Smooth muscle cell (in vitro differentiated cells): ENCODE results near the gene NAT8L. TPM values are rescaled to one million over a fixed set of nuclear protein-coding genes. Genes with fewer than 3 reads are reported as not detected.

Source experiments
- DNase-seq: peaks from one replicate; lab custom pipeline; 2025; ENCODE audit not compliant: unreplicated experiment; lab: John Stamatoyannopoulos, UW
- H2AFZ ChIP-seq: fragments of 200-600 bp; sonication (generic); 2 replicates; pipeline ENCODE4 v1.6.0; 2016; ENCODE audit warnings: antibody characterized with exemption, low read depth, mild to moderate bottlenecking
- H3F3A ChIP-seq: fragments of 200-600 bp; sonication (generic); 2 replicates; pipeline ENCODE4 v1.6.0; 2017; ENCODE audit warnings: antibody characterized with exemption, low read depth
- H3K27ac ChIP-seq: fragments of 200-600 bp; sonication (generic); 2 replicates; pipeline ENCODE4 v1.5.1; 2016; ENCODE audit warnings: low read depth, mild to moderate bottlenecking
- H3K27me3 ChIP-seq: fragments of 200-600 bp; sonication (generic); 2 replicates; pipeline ENCODE4 v1.6.1; 2016; ENCODE audit warnings: low read depth, mild to moderate bottlenecking
- H3K36me3 ChIP-seq: fragments of 200-600 bp; sonication (generic); 2 replicates; pipeline ENCODE4 v1.5.1; 2016; ENCODE audit warnings: low read depth
- H3K4me1 ChIP-seq: fragments of 200-600 bp; sonication (generic); 2 replicates; pipeline ENCODE4 v1.5.1; 2016; ENCODE audit warnings: low read depth
- H3K4me2 ChIP-seq: fragments of 200-600 bp; sonication (generic); 2 replicates; pipeline ENCODE4 v1.6.0; 2016; ENCODE audit warnings: mild to moderate bottlenecking
- H3K4me3 ChIP-seq: fragments of 200-600 bp; sonication (generic); 2 replicates; pipeline ENCODE4 v1.5.1; 2016; ENCODE audit warnings: mild to moderate bottlenecking
- H3K79me2 ChIP-seq: fragments of 200-600 bp; sonication (generic); 2 replicates; pipeline ENCODE4 v1.6.0; 2016; ENCODE audit warnings: low read depth, mild to moderate bottlenecking
- H3K9ac ChIP-seq: fragments of 200-600 bp; sonication (generic); 2 replicates; pipeline ENCODE4 v1.6.0; 2016; ENCODE audit warnings: low read depth
- H3K9me3 ChIP-seq: fragments of 200-600 bp; sonication (generic); replicated peaks from 2 replicates; pipeline ENCODE4 v1.5.1; 2016; ENCODE audit warnings: low read depth
- H4K20me1 ChIP-seq: fragments of 200-600 bp; sonication (generic); 2 replicates; pipeline ENCODE4 v1.6.0; 2016; ENCODE audit warnings: low read depth
- WGBS: methylation state at CpG from one replicate; pipeline ENCODE4 v1.1.7; 2016; ENCODE audit warnings: low lambda C conversion rate; 5-methylcytosine and 5-hydroxymethylcytosine counted together
- polyA plus RNA-seq: library from polyadenylated mRNA; unstranded; fragments of >200 nt; fragmentation: Nextera tagmentation; extraction: Ambion mirVana; gene quantifications from 2 replicates; pipeline ENCODE4 v1.2.1, GENCODE V29; 2016
- total RNA-seq: library from RNA; depleted of rRNA; stranded (reverse); fragments of >200 nt; gene quantifications from 2 replicates; pipeline ENCODE4 v1.2.3, GENCODE V29; 2014
- TF ChIP-seq, protein P1 (sequence below): fragments of 200-600 bp; sonication (generic); IDR thresholded peaks from 2 replicates; pipeline ENCODE4 v1.5.1; 2017; ENCODE audit warnings: borderline replicate concordance, mild to moderate bottlenecking, antibody characterized with exemption; ENCODE audit not compliant: insufficient read depth, poor library complexity, severe bottlenecking

The NAT8L gene
- total and polyA plus RNA-seq, 2 experiments from 2014 or later: not detected

DNA sequence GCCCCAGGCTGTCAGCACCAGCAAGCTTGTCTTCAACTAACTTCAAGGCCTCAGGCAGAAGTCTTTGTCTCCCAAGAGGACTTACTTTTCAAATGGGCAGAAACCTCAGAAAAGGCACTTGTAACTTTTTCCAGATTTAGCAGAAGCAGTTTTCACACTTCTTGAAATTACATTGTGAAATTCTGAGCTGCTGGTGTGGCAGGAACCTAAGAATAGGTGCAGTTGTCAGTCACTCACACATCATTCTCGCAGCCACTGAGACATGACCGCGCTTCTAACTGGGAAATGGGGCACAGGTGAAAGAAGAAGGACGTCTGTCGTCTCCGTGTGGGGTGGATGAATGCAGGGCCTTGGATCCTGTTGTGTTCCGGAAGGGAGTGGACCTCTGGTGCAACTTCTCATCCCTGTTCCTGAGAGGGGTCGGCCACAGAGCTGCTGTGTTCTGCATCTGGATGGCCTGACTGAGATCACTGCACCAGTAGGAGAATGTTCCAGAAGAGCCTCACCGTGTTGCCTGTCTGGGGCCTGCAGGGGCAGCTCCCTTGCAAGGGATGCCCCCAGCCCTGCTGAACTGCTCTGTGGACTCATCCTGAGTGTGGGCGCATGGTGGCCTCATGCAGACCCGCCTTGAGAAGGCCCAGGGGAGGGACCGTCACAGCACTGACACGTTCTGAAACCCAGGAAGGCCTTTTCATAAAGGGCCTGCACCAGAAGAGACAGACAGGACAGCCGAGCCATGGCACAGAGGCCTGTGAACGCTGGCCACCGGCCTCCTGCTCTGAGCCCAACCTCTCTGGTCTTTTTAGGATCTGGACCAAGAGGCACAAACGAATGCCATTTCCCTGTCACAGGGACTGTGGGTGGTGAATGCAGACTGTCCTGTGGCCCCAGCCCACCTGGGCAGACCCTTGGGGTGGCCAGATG is 18.7 kb downstream of the NAT8L start:
- Histone ChIP-seq H3K4me1 (no peaks in the 10 kb centered on the region), H3K9ac (no peak overlapping the region), H3K4me2 (no peak overlapping the region), H3K9me3 (no peaks in the 10 kb centered on the region), H2AFZ (no peak overlapping the region), H3K27me3 (no peaks in the 10 kb centered on the region), H4K20me1 (no peaks in the 10 kb centered on the region), H3K27ac (no peak overlapping the region), H3K4me3 (no peak overlapping the region), H3F3A (no peaks in the 10 kb centered on the region), H3K36me3 (no peaks in the 10 kb centered on the region), H3K79me2 (no peaks in the 10 kb centered on the region)
- TF ChIP-seq, protein P1, sequence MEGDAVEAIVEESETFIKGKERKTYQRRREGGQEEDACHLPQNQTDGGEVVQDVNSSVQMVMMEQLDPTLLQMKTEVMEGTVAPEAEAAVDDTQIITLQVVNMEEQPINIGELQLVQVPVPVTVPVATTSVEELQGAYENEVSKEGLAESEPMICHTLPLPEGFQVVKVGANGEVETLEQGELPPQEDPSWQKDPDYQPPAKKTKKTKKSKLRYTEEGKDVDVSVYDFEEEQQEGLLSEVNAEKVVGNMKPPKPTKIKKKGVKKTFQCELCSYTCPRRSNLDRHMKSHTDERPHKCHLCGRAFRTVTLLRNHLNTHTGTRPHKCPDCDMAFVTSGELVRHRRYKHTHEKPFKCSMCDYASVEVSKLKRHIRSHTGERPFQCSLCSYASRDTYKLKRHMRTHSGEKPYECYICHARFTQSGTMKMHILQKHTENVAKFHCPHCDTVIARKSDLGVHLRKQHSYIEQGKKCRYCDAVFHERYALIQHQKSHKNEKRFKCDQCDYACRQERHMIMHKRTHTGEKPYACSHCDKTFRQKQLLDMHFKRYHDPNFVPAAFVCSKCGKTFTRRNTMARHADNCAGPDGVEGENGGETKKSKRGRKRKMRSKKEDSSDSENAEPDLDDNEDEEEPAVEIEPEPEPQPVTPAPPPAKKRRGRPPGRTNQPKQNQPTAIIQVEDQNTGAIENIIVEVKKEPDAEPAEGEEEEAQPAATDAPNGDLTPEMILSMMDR: no peak
- 89% methylated on average over 17 of the region's 17 CpGs for WGBS
- DNase-seq: no peak

DNA sequence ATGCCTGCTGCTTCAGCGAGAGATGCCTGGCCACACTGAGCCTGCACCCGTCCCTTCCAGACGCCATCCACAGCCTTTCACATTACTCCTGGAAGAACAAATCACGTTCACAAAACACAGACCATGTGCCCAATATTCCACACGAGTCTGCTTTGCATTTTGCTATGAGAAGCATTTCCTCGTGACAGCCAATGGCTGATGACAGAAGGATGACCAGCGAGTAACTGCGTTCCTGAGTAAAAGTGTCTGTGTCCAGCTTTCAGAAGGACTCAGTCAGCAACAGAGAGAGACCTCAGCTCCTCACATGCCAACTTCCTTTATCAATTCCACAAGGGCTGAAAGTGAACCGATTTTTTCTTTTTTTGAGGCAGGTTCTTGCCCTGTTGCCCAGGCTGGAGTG is 19.5 kb downstream of the NAT8L start:
- TF ChIP-seq, protein P1: no peak
- WGBS: 84% methylated on average over 9 of the region's 9 CpGs
- Histone ChIP-seq H3K9ac (no peak overlapping the region), H3K4me1 (no peaks in the 10 kb centered on the region), H3K4me3 (no peak overlapping the region), H3K4me2 (no peak overlapping the region), H3K36me3 (no peaks in the 10 kb centered on the region), H4K20me1 (no peaks in the 10 kb centered on the region), H3K27ac (no peak overlapping the region), H2AFZ (no peak overlapping the region), H3K27me3 (no peaks in the 10 kb centered on the region), H3K9me3 (no peaks in the 10 kb centered on the region), H3K79me2 (no peaks in the 10 kb centered on the region), H3F3A (no peaks in the 10 kb centered on the region)
- no peak for DNase-seq

DNA sequence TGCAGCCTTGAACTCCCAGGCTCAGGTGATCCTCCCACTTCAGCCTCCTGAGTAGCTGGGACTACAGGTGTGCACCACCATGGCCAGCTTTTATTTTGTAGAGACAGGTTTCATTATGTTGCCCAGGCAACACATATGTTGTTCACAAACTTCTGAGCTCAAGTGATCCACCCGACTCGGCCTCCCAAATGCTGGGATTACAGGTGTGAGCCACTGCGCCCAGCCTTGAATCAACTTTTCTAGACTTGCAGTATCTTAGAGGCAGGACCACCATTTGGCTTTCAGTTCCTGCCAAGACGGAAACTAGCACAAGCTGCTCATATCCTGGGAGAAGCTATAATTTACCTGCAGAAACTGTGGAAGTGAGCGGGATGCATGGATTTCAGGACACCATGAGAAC is 19.9 kb downstream of the NAT8L start:
- H3K9me3 ChIP-seq: no peaks in the 10 kb centered on the region
- no peaks in the 10 kb centered on the region for H3K27me3 ChIP-seq
- no peak overlapping the region for H3K4me2 ChIP-seq
- DNase-seq: no peak
- no peaks in the 10 kb centered on the region for H3K79me2 ChIP-seq
- no peak overlapping the region for H3K27ac ChIP-seq
- H3K9ac ChIP-seq: no peak overlapping the region
- TF ChIP-seq, protein P1: no peak
- WGBS: 97% methylated on average over 5 of the region's 5 CpGs
- H3F3A ChIP-seq: no peaks in the 10 kb centered on the region
- H3K4me1 ChIP-seq: no peaks in the 10 kb centered on the region
- H2AFZ ChIP-seq: no peak overlapping the region
- H3K4me3 ChIP-seq: no peak overlapping the region
- no peaks in the 10 kb centered on the region for H4K20me1 ChIP-seq
- no peaks in the 10 kb centered on the region for H3K36me3 ChIP-seq
